ENCODE measurements around the gene RTEL1. TPM values are rescaled to one million over a fixed set of nuclear protein-coding genes. Genes with fewer than 3 reads are reported as not detected.
A peak's percentile ranks its signal among the peaks of the same experiment; 100 is the strongest.

Gene RTEL1
- total RNA-seq, 1 donor from 2014 or later, result 4.7 TPM

- H3K27me3 ChIP-seq (ENCODE audit: control insufficient read depth in 3 of 3, insufficient read depth in 3 of 3, low read length in 3 of 3), result no peaks in the 10 kb centered on the region
- H3K27ac ChIP-seq (ENCODE audit: low read depth, low read length), result no peak overlapping the region
- peak overlapping the region in 1 of 3 donors; percentile 16 for H3K9ac ChIP-seq (ENCODE audit: low read depth in 1 of 3, low read length in 3 of 3)
- H3K9me3 ChIP-seq (ENCODE audit: control insufficient read depth in 3 of 3, low read length in 3 of 3), result no peaks in the 10 kb centered on the region
- H3K4me1 ChIP-seq (ENCODE audit: control insufficient read depth in 3 of 3, insufficient read depth in 3 of 3, low read length in 3 of 3), result peaks cover 28 to 36% (median 33%) of the 10 kb centered on the region in 3 donors
- H3K36me3 ChIP-seq (ENCODE audit: control insufficient read depth in 3 of 3, insufficient read depth in 3 of 3, low read length in 3 of 3), result peaks cover 4 to 11% (median 10%) of the 10 kb centered on the region in 3 donors
- H3K4me3 ChIP-seq (ENCODE audit: low read length in 3 of 3), result no peak overlapping the region
Measured at GRCh38 chr20:63693733-63694583, 35.8 kb downstream of the RTEL1 start.

GRCh38 chr20:63694584-63695423, 36.7 kb downstream of the RTEL1 start:
- Histone ChIP-seq H3K27me3 (ENCODE audit: control insufficient read depth in 3 of 3, insufficient read depth in 3 of 3, low read length in 3 of 3) (no peaks in the 10 kb centered on the region), H3K36me3 (ENCODE audit: control insufficient read depth in 3 of 3, insufficient read depth in 3 of 3, low read length in 3 of 3) (peaks cover 4 to 11% (median 10%) of the 10 kb centered on the region in 3 donors), H3K9me3 (ENCODE audit: control insufficient read depth in 3 of 3, low read length in 3 of 3) (no peaks in the 10 kb centered on the region), H3K9ac (ENCODE audit: low read depth in 1 of 3, low read length in 3 of 3) (peak overlapping the region in 1 of 3 donors; percentile 33), H3K4me3 (ENCODE audit: low read length in 3 of 3) (no peak overlapping the region), H3K27ac (ENCODE audit: low read depth, low read length) (no peak overlapping the region), H3K4me1 (ENCODE audit: control insufficient read depth in 3 of 3, insufficient read depth in 3 of 3, low read length in 3 of 3) (peaks cover 32 to 45% (median 41%) of the 10 kb centered on the region in 3 donors)

DNA sequence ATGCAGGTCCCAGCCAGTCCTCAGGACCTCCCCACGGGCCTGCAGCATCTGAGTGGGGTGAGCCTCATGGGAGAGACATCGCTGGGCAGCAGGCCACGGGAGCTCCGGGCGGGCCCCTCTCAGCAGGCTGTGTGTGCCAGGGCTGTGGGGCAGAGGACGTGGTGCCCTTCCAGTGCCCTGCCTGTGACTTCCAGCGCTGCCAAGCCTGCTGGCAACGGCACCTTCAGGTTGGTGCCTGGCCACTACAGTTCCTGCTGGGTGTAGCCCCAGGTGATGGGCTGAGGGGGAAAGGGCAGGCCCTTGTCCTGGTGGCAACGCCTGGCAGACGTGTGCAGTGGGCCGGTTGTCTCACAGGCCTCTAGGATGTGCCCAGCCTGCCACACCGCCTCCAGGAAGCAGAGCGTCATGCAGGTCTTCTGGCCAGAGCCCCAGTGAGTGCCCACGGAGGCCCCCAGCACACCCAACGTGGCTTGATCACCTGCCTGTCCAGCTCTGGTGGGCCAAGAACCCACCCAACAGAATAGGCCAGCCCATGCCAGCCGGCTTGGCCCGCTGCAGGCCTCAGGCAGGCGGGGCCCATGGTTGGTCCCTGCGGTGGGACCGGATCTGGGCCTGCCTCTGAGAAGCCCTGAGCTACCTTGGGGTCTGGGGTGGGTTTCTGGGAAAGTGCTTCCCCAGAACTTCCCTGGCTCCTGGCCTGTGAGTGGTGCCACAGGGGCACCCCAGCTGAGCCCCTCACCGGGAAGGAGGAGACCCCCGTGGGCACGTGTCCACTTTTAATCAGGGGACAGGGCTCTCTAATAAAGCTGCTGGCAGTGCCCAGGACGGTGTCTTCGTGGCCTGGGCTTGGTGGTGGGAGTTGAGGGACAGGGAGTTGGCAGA, 37.6 kb downstream of the RTEL1 start:
- Histone ChIP-seq H3K4me3 (ENCODE audit: low read length in 3 of 3) (no peak overlapping the region), H3K9me3 (ENCODE audit: control insufficient read depth in 3 of 3, low read length in 3 of 3) (no peaks in the 10 kb centered on the region), H3K27ac (ENCODE audit: low read depth, low read length) (no peak overlapping the region), H3K27me3 (ENCODE audit: control insufficient read depth in 3 of 3, insufficient read depth in 3 of 3, low read length in 3 of 3) (no peaks in the 10 kb centered on the region), H3K4me1 (ENCODE audit: control insufficient read depth in 3 of 3, insufficient read depth in 3 of 3, low read length in 3 of 3) (peaks cover 32 to 45% (median 41%) of the 10 kb centered on the region in 3 donors), H3K36me3 (ENCODE audit: control insufficient read depth in 3 of 3, insufficient read depth in 3 of 3, low read length in 3 of 3) (peaks cover 9 to 14% (median 12%) of the 10 kb centered on the region in 3 donors), H3K9ac (ENCODE audit: low read depth in 1 of 3, low read length in 3 of 3) (peak overlapping the region in 1 of 3 donors; percentile 33)

GRCh38 chr20:63696306-63696627, 38.2 kb downstream of the RTEL1 start:
- H3K36me3 ChIP-seq (ENCODE audit: control insufficient read depth in 3 of 3, insufficient read depth in 3 of 3, low read length in 3 of 3), result peaks cover 9 to 14% (median 13%) of the 10 kb centered on the region in 3 donors
- peaks cover 32 to 45% (median 41%) of the 10 kb centered on the region in 3 donors for H3K4me1 ChIP-seq (ENCODE audit: control insufficient read depth in 3 of 3, insufficient read depth in 3 of 3, low read length in 3 of 3)
- no peak overlapping the region for H3K27ac ChIP-seq (ENCODE audit: low read depth, low read length)
- H3K27me3 ChIP-seq (ENCODE audit: control insufficient read depth in 3 of 3, insufficient read depth in 3 of 3, low read length in 3 of 3), result no peaks in the 10 kb centered on the region
- H3K9ac ChIP-seq (ENCODE audit: low read depth in 1 of 3, low read length in 3 of 3), result no peak overlapping the region
- no peaks in the 10 kb centered on the region for H3K9me3 ChIP-seq (ENCODE audit: control insufficient read depth in 3 of 3, low read length in 3 of 3)
- H3K4me3 ChIP-seq (ENCODE audit: low read length in 3 of 3), result peak overlapping the region in 1 of 3 donors; percentile 41

DNA sequence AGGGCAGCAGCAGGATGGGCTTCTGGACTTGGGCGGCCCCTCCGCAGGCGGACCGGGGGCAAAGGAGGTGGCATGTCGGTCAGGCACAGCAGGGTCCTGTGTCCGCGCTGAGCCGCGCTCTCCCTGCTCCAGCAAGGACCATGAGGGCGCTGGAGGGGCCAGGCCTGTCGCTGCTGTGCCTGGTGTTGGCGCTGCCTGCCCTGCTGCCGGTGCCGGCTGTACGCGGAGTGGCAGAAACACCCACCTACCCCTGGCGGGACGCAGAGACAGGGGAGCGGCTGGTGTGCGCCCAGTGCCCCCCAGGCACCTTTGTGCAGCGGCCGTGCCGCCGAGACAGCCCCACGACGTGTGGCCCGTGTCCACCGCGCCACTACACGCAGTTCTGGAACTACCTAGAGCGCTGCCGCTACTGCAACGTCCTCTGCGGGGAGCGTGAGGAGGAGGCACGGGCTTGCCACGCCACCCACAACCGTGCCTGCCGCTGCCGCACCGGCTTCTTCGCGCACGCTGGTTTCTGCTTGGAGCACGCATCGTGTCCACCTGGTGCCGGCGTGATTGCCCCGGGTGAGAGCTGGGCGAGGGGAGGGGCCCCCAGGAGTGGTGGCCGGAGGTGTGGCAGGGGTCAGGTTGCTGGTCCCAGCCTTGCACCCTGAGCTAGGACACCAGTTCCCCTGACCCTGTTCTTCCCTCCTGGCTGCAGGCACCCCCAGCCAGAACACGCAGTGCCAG, 38.7 kb downstream of the RTEL1 start, which contains the start of gene TNFRSF6B:
Gene TNFRSF6B (plus strand): TSS at position 25 of the 729 bp plus-strand sequence. CDS start 116 bp downstream, at position 141.
- H3K4me1 ChIP-seq (ENCODE audit: control insufficient read depth in 3 of 3, insufficient read depth in 3 of 3, low read length in 3 of 3), result peaks cover 32 to 45% (median 41%) of the 10 kb centered on the region in 3 donors
- H3K4me3 ChIP-seq (ENCODE audit: low read length in 3 of 3), result peak within 1 kb of the TSS in 2 of 3 donors; percentile 27 to 41
- no peaks in the 10 kb centered on the region for H3K27me3 ChIP-seq (ENCODE audit: control insufficient read depth in 3 of 3, insufficient read depth in 3 of 3, low read length in 3 of 3)
- peak within 1 kb of the TSS in 2 of 3 donors; percentile 32 to 62 for H3K9ac ChIP-seq (ENCODE audit: low read depth in 1 of 3, low read length in 3 of 3)
- H3K27ac ChIP-seq (ENCODE audit: low read depth, low read length), result peak within 1 kb of the TSS; percentile 5
- no peaks in the 10 kb centered on the region for H3K9me3 ChIP-seq (ENCODE audit: control insufficient read depth in 3 of 3, low read length in 3 of 3)
- peaks cover 9 to 17% (median 14%) of the 10 kb centered on the region in 3 donors for H3K36me3 ChIP-seq (ENCODE audit: control insufficient read depth in 3 of 3, insufficient read depth in 3 of 3, low read length in 3 of 3)

- Histone ChIP-seq H3K27ac (ENCODE audit: low read depth, low read length) (peak overlapping the region; percentile 5), H3K4me3 (ENCODE audit: low read length in 3 of 3) (no peak overlapping the region), H3K36me3 (ENCODE audit: control insufficient read depth in 3 of 3, insufficient read depth in 3 of 3, low read length in 3 of 3) (peaks cover 9 to 17% (median 14%) of the 10 kb centered on the region in 3 donors)
Measured at GRCh38 chr20:63697357-63697867, 39.3 kb downstream of the RTEL1 start.

DNA sequence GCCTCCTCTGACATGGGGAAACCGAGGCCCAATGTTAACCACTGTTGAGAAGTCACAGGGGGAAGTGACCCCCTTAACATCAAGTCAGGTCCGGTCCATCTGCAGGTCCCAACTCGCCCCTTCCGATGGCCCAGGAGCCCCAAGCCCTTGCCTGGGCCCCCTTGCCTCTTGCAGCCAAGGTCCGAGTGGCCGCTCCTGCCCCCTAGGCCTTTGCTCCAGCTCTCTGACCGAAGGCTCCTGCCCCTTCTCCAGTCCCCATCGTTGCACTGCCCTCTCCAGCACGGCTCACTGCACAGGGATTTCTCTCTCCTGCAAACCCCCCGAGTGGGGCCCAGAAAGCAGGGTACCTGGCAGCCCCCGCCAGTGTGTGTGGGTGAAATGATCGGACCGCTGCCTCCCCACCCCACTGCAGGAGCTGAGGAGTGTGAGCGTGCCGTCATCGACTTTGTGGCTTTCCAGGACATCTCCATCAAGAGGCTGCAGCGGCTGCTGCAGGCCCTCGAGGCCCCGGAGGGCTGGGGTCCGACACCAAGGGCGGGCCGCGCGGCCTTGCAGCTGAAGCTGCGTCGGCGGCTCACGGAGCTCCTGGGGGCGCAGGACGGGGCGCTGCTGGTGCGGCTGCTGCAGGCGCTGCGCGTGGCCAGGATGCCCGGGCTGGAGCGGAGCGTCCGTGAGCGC, 39.9 kb downstream of the RTEL1 start:
- Histone ChIP-seq H3K9ac (ENCODE audit: low read depth in 1 of 3, low read length in 3 of 3) (no peak overlapping the region), H3K4me1 (ENCODE audit: control insufficient read depth in 3 of 3, insufficient read depth in 3 of 3, low read length in 3 of 3) (peaks cover 29 to 45% (median 41%) of the 10 kb centered on the region in 3 donors), H3K36me3 (ENCODE audit: control insufficient read depth in 3 of 3, insufficient read depth in 3 of 3, low read length in 3 of 3) (peaks cover 9 to 20% (median 18%) of the 10 kb centered on the region in 3 donors), H3K27me3 (ENCODE audit: control insufficient read depth in 3 of 3, insufficient read depth in 3 of 3, low read length in 3 of 3) (no peaks in the 10 kb centered on the region), H3K27ac (ENCODE audit: low read depth, low read length) (peak overlapping the region; percentile 30), H3K9me3 (ENCODE audit: control insufficient read depth in 3 of 3, low read length in 3 of 3) (no peaks in the 10 kb centered on the region), H3K4me3 (ENCODE audit: low read length in 3 of 3) (no peak overlapping the region)

More at GRCh38 chr20:63697357-63697867, 39.3 kb downstream of the RTEL1 start:
- peak overlapping the region in 1 of 3 donors; percentile 62 for H3K9ac ChIP-seq (ENCODE audit: low read depth in 1 of 3, low read length in 3 of 3)
- H3K27me3 ChIP-seq (ENCODE audit: control insufficient read depth in 3 of 3, insufficient read depth in 3 of 3, low read length in 3 of 3), result no peaks in the 10 kb centered on the region
- H3K9me3 ChIP-seq (ENCODE audit: control insufficient read depth in 3 of 3, low read length in 3 of 3), result no peaks in the 10 kb centered on the region
- peaks cover 30 to 45% (median 41%) of the 10 kb centered on the region in 3 donors for H3K4me1 ChIP-seq (ENCODE audit: control insufficient read depth in 3 of 3, insufficient read depth in 3 of 3, low read length in 3 of 3)

- Histone ChIP-seq H3K4me1 (ENCODE audit: control insufficient read depth in 3 of 3, insufficient read depth in 3 of 3, low read length in 3 of 3) (peaks cover 29 to 45% (median 41%) of the 10 kb centered on the region in 3 donors), H3K27ac (ENCODE audit: low read depth, low read length) (peak overlapping the region; percentile 72), H3K27me3 (ENCODE audit: control insufficient read depth in 3 of 3, insufficient read depth in 3 of 3, low read length in 3 of 3) (no peaks in the 10 kb centered on the region), H3K4me3 (ENCODE audit: low read length in 3 of 3) (no peak overlapping the region), H3K36me3 (ENCODE audit: control insufficient read depth in 3 of 3, insufficient read depth in 3 of 3, low read length in 3 of 3) (peaks cover 6 to 19% (median 18%) of the 10 kb centered on the region in 3 donors), H3K9ac (ENCODE audit: low read depth in 1 of 3, low read length in 3 of 3) (peak overlapping the region in 2 of 3 donors; percentile 34 to 50), H3K9me3 (ENCODE audit: control insufficient read depth in 3 of 3, low read length in 3 of 3) (no peaks in the 10 kb centered on the region)
Measured at GRCh38 chr20:63698739-63699465, 40.8 kb downstream of the RTEL1 start.

Data from skeletal muscle tissue (tissue), 4 donors.